K562 (cell line): ENCODE measurements around the gene TSPAN15. TPM values are rescaled to one million over a fixed set of nuclear protein-coding genes. Genes with fewer than 3 reads are reported as not detected.

Experiments
- ATAC-seq: fragments of 200-7000 bp; cut with Tn5 transposase; 3 replicates; pipeline ENCODE4 v1.9.1; 2020; ENCODE audit warnings: moderate library complexity
- BruUV-seq: library from RNA; stranded (reverse); fragments of 400-500 nt; replicated peaks from 2 replicates; lab custom pipeline; 2021; lab: Mats Ljungman, UMichigan
- CTCF ChIA-PET: fragments of 300-600 bp; formaldehyde crosslinking; extraction: SDS; loops from one replicate; lab custom pipeline; 2021; ENCODE audit warnings: low intra/inter-chr PET ratio; lab: Yijun Ruan, JAX
- POLR2A ChIA-PET: fragments of 300-600, 350-650 bp; sonication (Branson Sonifier 250); formaldehyde crosslinking; extraction: SDS; loops from one replicate; lab custom pipeline; 2021; ENCODE audit warnings: antibody characterized with exemption, inconsistent platforms; lab: Yijun Ruan, JAX
- DNase-seq, 4 experiments: peaks; one replicate each; pipeline versions ENCODE4 v3.0.0 to v3.0.0-alpha.2; 2011 to 2018; ENCODE audit warnings: low spot score in 3 of 4, mixed read lengths in 3 of 4; ENCODE audit errors: extremely low read depth in 1 of 4
- FAIRE-seq: peaks from 2 replicates; lab custom pipeline; 2011; peaks lifted over from hg19 to GRCh38; lab: Jason Lieb, UNC
- H2AFZ ChIP-seq: 2 replicates; pipeline ENCODE4 v1.6.0; 2011; ENCODE audit warnings: low read depth, low read length, control low read depth, inconsistent platforms
- H3K27ac ChIP-seq: fragments of 200-600 bp; 3 replicates; pipeline ENCODE4 v1.8.0; 2011; ENCODE audit warnings: low read depth, mild to moderate bottlenecking, control low read depth, inconsistent platforms, low read length, moderate library complexity, mixed read lengths; ENCODE audit errors: extremely low read depth
- H3K27me3 ChIP-seq, 2 experiments: fragments of 300-600 bp in 1 of 2; 2 replicates in 1 of 2; 3 replicates in 1 of 2; pipeline versions ENCODE4 v1.6.0 to v1.8.0; 2011; ENCODE audit warnings: inconsistent platforms in 2 of 2, low read length in 2 of 2, mild to moderate bottlenecking in 1 of 2, mixed read lengths in 1 of 2, moderate library complexity in 1 of 2; ENCODE audit not compliant: control insufficient read depth in 2 of 2, insufficient read depth in 2 of 2
- H3K36me3 ChIP-seq: fragments of 300-600 bp; 3 replicates; pipeline ENCODE4 v1.8.0; 2011; ENCODE audit warnings: mild to moderate bottlenecking, low read length, inconsistent platforms; ENCODE audit not compliant: control insufficient read depth, insufficient read depth
- H3K4me1 ChIP-seq, 2 experiments: fragments of 200-600 bp in 1 of 2; replicated peaks in 1 of 2; 2 replicates in 1 of 2; 3 replicates in 1 of 2; pipeline versions ENCODE4 v1.5.1 to v1.8.0; 2011; ENCODE audit warnings: inconsistent platforms in 2 of 2, low read length in 2 of 2, mild to moderate bottlenecking in 1 of 2, mixed read lengths in 1 of 2, moderate library complexity in 1 of 2; ENCODE audit not compliant: control insufficient read depth in 2 of 2, insufficient read depth in 2 of 2
- H3K4me2 ChIP-seq: 2 replicates; pipeline ENCODE4 v1.6.1; 2011; ENCODE audit warnings: low read length, control low read depth, inconsistent platforms, mixed read lengths; ENCODE audit not compliant: insufficient read depth
- H3K4me3 ChIP-seq: fragments of 200-600 bp; sonication (generic), shearing (Covaris generic); 2 replicates; pipeline ENCODE4 v1.5.1; 2016; ENCODE audit warnings: control low read depth, inconsistent platforms
- H3K79me2 ChIP-seq: fragments of 200-600 bp; 3 replicates; pipeline ENCODE4 v1.8.0; 2011; ENCODE audit warnings: low read length, inconsistent platforms; ENCODE audit not compliant: control insufficient read depth, insufficient read depth
- H3K9ac ChIP-seq, 2 experiments: 2 replicates each; pipeline versions ENCODE4 v1.6.0 to v1.6.1; 2011; ENCODE audit warnings: low read depth in 2 of 2, low read length in 2 of 2, control low read depth in 1 of 2, inconsistent platforms in 1 of 2, mild to moderate bottlenecking in 1 of 2, mixed read lengths in 1 of 2; ENCODE audit not compliant: insufficient read depth in 1 of 2
- H3K9me1 ChIP-seq: one replicate; pipeline ENCODE4 v1.6.0; 2011; ENCODE audit warnings: inconsistent platforms, mild to moderate bottlenecking, low read length, moderate library complexity; ENCODE audit not compliant: control insufficient read depth, insufficient read depth
- H3K9me3 ChIP-seq: replicated peaks from 2 replicates; pipeline ENCODE4 v1.5.1; 2011; ENCODE audit warnings: low read depth, low read length, inconsistent platforms; ENCODE audit not compliant: control insufficient read depth, insufficient read depth
- H4K20me1 ChIP-seq: replicated peaks from 2 replicates; pipeline ENCODE4 v1.6.1; 2011; ENCODE audit warnings: low read length, inconsistent platforms, mixed read lengths; ENCODE audit not compliant: control insufficient read depth, insufficient read depth
- BCOR ChIP-seq: fragments of 450-650 bp; IDR thresholded peaks from 2 replicates; pipeline ENCODE4 v1.6.1; 2016
- KAT2B ChIP-seq: IDR thresholded peaks from one replicate; pipeline ENCODE4 v1.6.1; 2012; ENCODE audit warnings: low read depth, mild to moderate bottlenecking, control low read depth, inconsistent platforms, low read length, moderate library complexity
- NR2C1 ChIP-seq, 2 experiments: fragments of 450-650 bp; IDR thresholded peaks; 2 replicates each; pipeline ENCODE4 v1.6.1; 2017; ENCODE audit warnings: mild to moderate bottlenecking in 2 of 2, antibody characterized with exemption in 1 of 2, inconsistent platforms in 1 of 2, missing compliant biosample characterization in 1 of 2, missing genetic modification characterization in 1 of 2
- POLR2B ChIP-seq: fragments of 450-650 bp; IDR thresholded peaks from 2 replicates; pipeline ENCODE4 v1.6.1; 2018; ENCODE audit warnings: low read depth; ENCODE audit not compliant: partially characterized antibody
- SAP30 ChIP-seq: fragments of 200-600 bp; sonication (generic); IDR thresholded peaks from 2 replicates; pipeline ENCODE4 v1.6.1; 2012; ENCODE audit warnings: borderline replicate concordance, low read depth, mild to moderate bottlenecking, moderate library complexity, low read length, control low read depth, inconsistent platforms; ENCODE audit not compliant: insufficient read depth, poor library complexity, severe bottlenecking
- SIRT6 ChIP-seq: IDR thresholded peaks from one replicate; pipeline ENCODE4 v1.6.1; 2012; ENCODE audit warnings: low read depth, mild to moderate bottlenecking, control low read depth, inconsistent platforms, low read length, moderate library complexity
- SMAD2 ChIP-seq: fragments of 150-350 bp; IDR thresholded peaks from 2 replicates; pipeline ENCODE4 v1.6.1; 2014; ENCODE audit warnings: low read depth, mild to moderate bottlenecking, low read length
- ZFP36 ChIP-seq: fragments of 150-350 bp; IDR thresholded peaks from 2 replicates; pipeline ENCODE4 v1.6.1; 2018; ENCODE audit warnings: low read length, low read depth; ENCODE audit not compliant: partially characterized antibody
- ZNF121 ChIP-seq: sonication (generic); formaldehyde crosslinking; conservative IDR thresholded peaks from 2 replicates; pipeline ENCODE4 v1.8.0; 2022; ENCODE audit warnings: missing genetic modification reagents
- WGBS: fragments of 100-300 bp; shearing (Covaris generic); methylation state at CpG from one replicate; pipeline ENCODE4 v1.1.6; 2016; ENCODE audit warnings: low coverage, mixed read lengths; ENCODE audit not compliant: insufficient coverage; ENCODE audit errors: missing lambda C conversion rate; 5-methylcytosine and 5-hydroxymethylcytosine counted together
- in situ Hi-C: fragments of 300-500 bp; cut with MboI; formaldehyde crosslinking; loops from 4 replicates; pipeline ENCODE4 v1.15.0; 2018; ENCODE audit warnings: inconsistent platforms, mixed read lengths
- intact Hi-C: fragments of 100-400 bp; cut with micrococcal nuclease; formaldehyde crosslinking; loops from 2 replicates; pipeline ENCODE4 v1.14.2; 2022
- polyA plus RNA-seq, 8 experiments: library from polyadenylated mRNA; depleted of rRNA in 4 of 8; stranded (reverse) in 5 of 8; unstranded in 3 of 8; fragments of >200 nt; fragmentation: Nextera tagmentation in 2 of 8; fragmentation: Illumina TruSeq in 1 of 8; extraction: Ambion mirVana in 2 of 8; extraction: Trizol in 1 of 8; gene quantifications; 2 replicates each; pipeline versions ENCODE4 v1.2.1 to v1.2.3, GENCODE V29; 2011 to 2014; ENCODE audit warnings: inconsistent platforms in 1 of 8, missing spikeins in 1 of 8
- total RNA-seq, 7 experiments: library from RNA; depleted of rRNA in 6 of 7; stranded (reverse); fragments of >200 nt in 6 of 7; fragmentation: Illumina TruSeq in 2 of 7; extraction: Trizol in 2 of 7; gene quantifications; 2 replicates each; pipeline versions ENCODE4 v1.2.1 to v1.2.3, GENCODE V29; 2011 to 2021; ENCODE audit warnings: low replicate concordance in 1 of 7
- TF ChIP-seq, protein P1 (sequence below): fragments of 450-650 bp; IDR thresholded peaks from 2 replicates; pipeline ENCODE4 v1.6.1; 2017; ENCODE audit warnings: mild to moderate bottlenecking, moderate library complexity

TSPAN15 gene
- total and polyA plus RNA-seq, 9 of the 15 experiments (the other 6 are each of a cell fraction or from before 2014, with no cell fraction given): 0.33 to 1.0 (median 0.45) TPM; not detected in 2

DNA sequence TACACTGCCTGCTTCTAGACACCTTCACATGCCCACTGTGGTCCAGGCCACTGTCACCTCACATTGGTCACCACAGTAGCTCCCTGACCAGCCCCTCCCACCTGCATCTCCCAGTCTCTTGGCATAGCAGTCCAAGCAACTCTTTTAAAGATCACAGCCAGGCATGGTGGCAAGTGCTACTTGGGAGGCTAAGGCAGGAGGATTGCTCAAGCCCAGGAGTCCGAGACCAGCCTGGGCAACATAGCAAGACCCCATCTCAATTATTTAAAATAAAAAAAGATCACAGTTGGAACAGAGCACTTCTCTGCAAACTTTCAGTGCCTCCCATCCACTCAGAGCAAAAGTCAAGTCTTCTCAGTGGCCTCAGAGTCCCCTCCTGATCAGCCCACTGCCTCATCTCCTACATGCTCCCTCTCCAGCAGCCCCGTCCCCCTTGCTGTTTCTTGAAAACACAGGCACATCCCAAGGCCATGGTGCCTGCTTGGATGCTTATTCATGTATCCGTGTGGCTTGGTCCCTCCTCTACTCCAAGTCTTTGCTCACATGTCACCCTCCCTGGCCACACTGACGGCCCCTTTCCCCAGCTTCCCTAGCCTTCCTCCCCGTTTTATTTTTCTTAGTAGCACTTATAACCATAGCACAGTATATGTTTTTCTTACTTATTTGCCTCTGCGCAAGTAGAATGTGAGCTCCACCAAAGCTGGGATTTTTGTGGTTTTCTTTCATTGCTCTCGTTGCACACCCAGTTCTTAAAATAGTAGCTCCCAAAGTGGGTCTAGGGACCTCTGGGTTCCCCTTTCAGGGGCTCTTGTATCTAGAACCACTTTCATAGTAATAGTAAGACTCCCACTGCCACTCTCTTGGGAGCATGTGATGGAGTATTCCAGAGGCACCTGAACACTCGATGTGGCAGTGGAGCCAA, 19.5 kb downstream of the TSPAN15 start:
- no peak overlapping the region for H3K4me3 ChIP-seq
- FAIRE-seq (no peak), ATAC-seq (no peak), DNase-seq (no peak)
- TF ChIP-seq NR2C1 (IDR thresholded peaks at IDR 0.05): no peak
- no peak for TF ChIP-seq NR2C1 (tag; IDR thresholded peaks at IDR 0.05)
- TF ChIP-seq ZNF121 (CRISPR knock-in tag): peak; percentile 67
- TF ChIP-seq, all 486 proteins: peak for 1
- Histone ChIP-seq H2AFZ (no peak overlapping the region), H3K9ac (no peak overlapping the region), H3K4me1 (peaks cover 2 to 4% of the 10 kb centered on the region in 2 experiments; a peak in 3 of 5 replicates), H3K27me3 (peaks cover 30 to 42% of the 10 kb centered on the region in 2 experiments), H3K4me2 (no peak overlapping the region), H3K27ac (no peak overlapping the region), H4K20me1 (no peaks in the 10 kb centered on the region; the same call in 1 of the 2 replicates), H3K36me3 (no peaks in the 10 kb centered on the region), H3K9me1 (no peaks in the 10 kb centered on the region), H3K79me2 (no peaks in the 10 kb centered on the region), H3K9me3 (no peaks in the 10 kb centered on the region)
- WGBS: 2% methylated on average over 8 of the region's 8 CpGs
- intact Hi-C loops (no loop called here), in situ Hi-C loops (no loop called here)
- CTCF ChIA-PET: no interaction called here
- POLR2A ChIA-PET: interaction anchor here (0.8 to 1.2 kb wide), 5 partner anchors 9 to 488 kb away, joined by 3 to 4 read pairs (median 3); no protein-coding TSS in a partner anchor
- BruUV-seq: no TSS peak

DNA sequence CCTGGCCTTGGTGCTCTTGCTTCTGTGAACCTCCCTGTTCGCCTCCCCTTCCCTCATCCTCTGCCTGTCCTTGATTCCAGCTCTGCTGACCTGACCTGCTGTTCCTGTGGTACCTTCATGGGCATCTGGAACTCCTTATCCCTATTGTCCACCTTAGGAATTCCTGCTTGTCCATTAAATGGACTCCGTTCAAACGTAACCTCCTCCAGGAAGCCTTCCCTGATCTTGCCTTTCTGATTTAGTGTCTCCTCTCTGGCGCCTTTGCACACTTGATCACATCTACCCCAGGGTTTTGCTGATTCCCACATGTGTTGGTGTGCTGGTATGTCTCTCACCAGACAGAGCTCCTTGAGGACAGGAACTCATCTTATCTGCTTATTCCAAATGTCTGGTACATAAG, 20.9 kb downstream of the TSPAN15 start:
- ChIA-PET CTCF (no interaction called here), POLR2A (interaction anchor here (0.9 to 1.0 kb wide), 2 partner anchors 12 to 27 kb away, joined by 3 to 4 read pairs; no protein-coding TSS in a partner anchor)
- no peak overlapping the region for H3K9ac ChIP-seq
- WGBS: 2% methylated on average over 4 of the region's 4 CpGs
- FAIRE-seq (no peak), DNase-seq (no peak), ATAC-seq (no peak)
- H3K79me2 ChIP-seq: no peaks in the 10 kb centered on the region
- H3K27me3 ChIP-seq: peaks cover 39 to 43% of the 10 kb centered on the region in 2 experiments
- no TSS peak for BruUV-seq
- H3K27ac ChIP-seq: no peak overlapping the region
- no peaks in the 10 kb centered on the region for H3K9me1 ChIP-seq
- H2AFZ ChIP-seq: no peak overlapping the region
- intact Hi-C loops (no loop called here), in situ Hi-C loops (no loop called here)
- no peaks in the 10 kb centered on the region for H3K9me3 ChIP-seq
- H3K4me2 ChIP-seq: no peak overlapping the region
- TF ChIP-seq BCOR (0 out of 2 replicates have a peak, but pooled peaks have one; percentile 34), SIRT6 (no peak), KAT2B (no peak), SAP30 (no peak), POLR2B (no peak), ZFP36 (peak; percentile 91), SMAD2 (no peak)
- TF ChIP-seq, protein P1, sequence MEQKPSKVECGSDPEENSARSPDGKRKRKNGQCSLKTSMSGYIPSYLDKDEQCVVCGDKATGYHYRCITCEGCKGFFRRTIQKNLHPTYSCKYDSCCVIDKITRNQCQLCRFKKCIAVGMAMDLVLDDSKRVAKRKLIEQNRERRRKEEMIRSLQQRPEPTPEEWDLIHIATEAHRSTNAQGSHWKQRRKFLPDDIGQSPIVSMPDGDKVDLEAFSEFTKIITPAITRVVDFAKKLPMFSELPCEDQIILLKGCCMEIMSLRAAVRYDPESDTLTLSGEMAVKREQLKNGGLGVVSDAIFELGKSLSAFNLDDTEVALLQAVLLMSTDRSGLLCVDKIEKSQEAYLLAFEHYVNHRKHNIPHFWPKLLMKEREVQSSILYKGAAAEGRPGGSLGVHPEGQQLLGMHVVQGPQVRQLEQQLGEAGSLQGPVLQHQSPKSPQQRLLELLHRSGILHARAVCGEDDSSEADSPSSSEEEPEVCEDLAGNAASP: no peak
- H3K4me1 ChIP-seq: peaks cover 2 to 4% of the 10 kb centered on the region in 2 experiments; a peak in 3 of 5 replicates
- no peaks in the 10 kb centered on the region; the same call in 1 of the 2 replicates for H4K20me1 ChIP-seq
- no peak overlapping the region for H3K4me3 ChIP-seq
- H3K36me3 ChIP-seq: no peaks in the 10 kb centered on the region
